ENCODE data around the gene LRRC28.
"Not testable (repeated sequence)": the region's sequence is repeated elsewhere in the genome, so short reads cannot be mapped to it uniquely, and the experiment has no call there.

Gene LRRC28

GRCh38 chr15:99390667-99391066 is 139.4 kb downstream of the LRRC28 start:
- DNase-seq (ENCODE audit: low read depth in 4 of 4, low spot score in 1 of 4) = no peak

- no peak for DNase-seq (ENCODE audit: low read depth in 4 of 4, low spot score in 1 of 4)
Measured at GRCh38 chr15:99393641-99394040, 142.4 kb downstream of the LRRC28 start.

GRCh38 chr15:99396375-99396774 is 145.1 kb downstream of the LRRC28 start:
- DNase-seq (ENCODE audit: low read depth in 4 of 4, low spot score in 1 of 4) = no peak

DNA sequence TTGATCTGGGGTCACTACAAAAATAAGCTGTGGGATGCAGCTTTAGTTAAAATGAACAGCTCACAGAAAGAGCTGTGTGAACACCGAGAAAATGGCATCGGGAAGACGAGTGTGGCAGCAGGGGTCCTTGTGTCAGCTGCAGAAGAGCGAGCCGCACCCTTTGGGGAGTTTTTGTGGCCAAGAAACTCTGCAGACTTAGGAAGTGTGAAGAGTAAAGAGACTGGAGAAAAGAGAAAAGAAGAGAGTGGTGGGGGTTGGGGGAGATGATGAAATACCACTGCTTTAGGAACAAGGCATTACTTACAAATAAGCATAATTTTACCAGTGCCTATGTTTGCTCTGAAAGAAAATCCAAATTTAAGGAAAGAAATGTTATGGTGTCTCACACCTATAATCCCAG is 147.8 kb downstream of the LRRC28 start:
- no peak for DNase-seq (ENCODE audit: low read depth in 4 of 4, low spot score in 1 of 4)

DNA sequence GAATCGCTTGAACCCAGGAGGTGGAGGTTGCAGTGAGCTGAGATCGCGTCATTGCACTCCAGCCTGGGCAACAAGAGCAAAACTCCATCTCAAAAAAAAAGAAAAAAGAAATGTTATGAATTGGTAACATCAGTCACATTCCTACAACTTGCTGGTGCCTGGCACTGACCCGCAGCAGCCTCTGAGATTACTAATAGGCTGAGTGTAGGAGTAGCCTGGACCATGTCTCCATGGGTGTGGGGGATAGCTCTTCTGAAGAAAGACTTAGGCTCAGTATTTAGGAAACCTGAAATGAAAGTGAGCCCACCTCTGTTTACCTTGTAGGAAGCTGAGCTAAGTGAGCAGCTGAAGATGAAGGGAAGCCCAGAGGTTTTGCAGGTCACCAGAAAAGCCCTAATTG is 148.3 kb downstream of the LRRC28 start:
- DNase-seq (ENCODE audit: low read depth in 4 of 4, low spot score in 1 of 4) = no peak

- not testable (repeated sequence) for DNase-seq (ENCODE audit: low read depth in 4 of 4, low spot score in 1 of 4)
Measured at GRCh38 chr15:99401216-99401615, 149.9 kb downstream of the LRRC28 start.

- no peak for DNase-seq (ENCODE audit: low read depth in 4 of 4, low spot score in 1 of 4)
Measured at GRCh38 chr15:99402014-99402729, 150.9 kb downstream of the LRRC28 start.

DNA sequence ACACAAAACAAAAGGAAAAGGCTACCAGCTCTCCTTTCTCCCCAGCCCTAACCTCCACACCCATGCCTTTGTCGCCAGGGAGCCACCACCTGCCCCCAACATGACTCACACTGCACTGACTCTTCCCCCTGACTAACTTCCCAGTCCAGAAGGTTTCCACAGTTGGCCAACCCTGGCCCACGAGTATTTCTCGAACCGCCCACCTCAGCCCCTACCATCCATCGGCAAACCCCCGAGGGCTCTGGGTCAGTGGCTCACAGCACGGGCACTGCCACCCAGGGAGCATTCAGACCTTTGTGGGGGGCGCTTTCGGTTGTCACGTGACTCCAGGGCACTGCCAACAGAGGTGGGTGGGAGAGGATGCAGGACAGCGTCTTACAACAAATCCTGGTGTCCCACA is 152.3 kb downstream of the LRRC28 start:
- no peak for DNase-seq (ENCODE audit: low read depth in 4 of 4, low spot score in 1 of 4)

DNA sequence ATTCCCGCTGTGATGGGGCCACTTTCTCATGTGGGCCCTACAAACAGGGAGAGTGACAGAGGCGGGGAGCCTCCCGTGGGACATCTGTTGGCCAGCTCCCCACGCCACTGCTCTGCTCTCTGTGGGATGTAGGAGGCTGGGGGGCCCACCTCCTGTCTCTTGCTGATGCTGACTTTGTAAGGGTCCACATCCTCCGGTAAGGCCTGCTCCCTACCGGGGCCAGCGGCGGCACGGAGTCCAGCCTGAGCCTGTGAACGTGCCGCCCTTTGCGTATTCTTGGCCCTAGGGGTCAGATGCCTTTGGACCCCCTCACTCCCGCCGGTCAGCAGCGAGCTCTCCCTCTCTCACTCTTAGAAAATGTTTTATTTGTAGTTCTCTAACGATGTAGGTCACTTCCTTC is 153.2 kb downstream of the LRRC28 start:
- no peak for DNase-seq (ENCODE audit: low read depth in 4 of 4, low spot score in 1 of 4)

- DNase-seq (ENCODE audit: low read depth in 4 of 4, low spot score in 1 of 4) = no peak
Measured at GRCh38 chr15:99406120-99406519, 154.8 kb downstream of the LRRC28 start.

- no peak for DNase-seq (ENCODE audit: low read depth in 4 of 4, low spot score in 1 of 4)
Measured at GRCh38 chr15:99406716-99407487, 155.6 kb downstream of the LRRC28 start.

DNA sequence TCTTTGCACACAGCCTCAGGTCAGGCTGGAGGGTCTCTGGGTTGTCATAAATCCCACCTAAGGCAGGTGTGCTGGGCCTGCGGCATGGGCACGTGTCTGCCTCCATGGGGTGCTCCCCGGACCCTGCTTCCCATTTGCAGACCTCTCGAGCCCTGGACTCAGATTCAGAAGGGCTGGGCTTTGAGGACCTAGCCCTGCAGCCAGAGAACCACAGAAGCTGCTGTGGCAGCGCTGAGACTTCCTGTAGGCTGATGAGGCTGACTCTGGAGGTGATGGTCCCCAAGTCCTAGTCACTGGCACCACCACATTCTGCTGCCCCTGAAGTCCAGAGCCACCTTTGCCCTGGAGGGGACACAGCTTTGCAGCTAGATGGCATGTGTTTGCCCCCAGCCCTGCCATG is 156.4 kb downstream of the LRRC28 start:
- DNase-seq (ENCODE audit: low read depth in 4 of 4, low spot score in 1 of 4) = no peak

DNA sequence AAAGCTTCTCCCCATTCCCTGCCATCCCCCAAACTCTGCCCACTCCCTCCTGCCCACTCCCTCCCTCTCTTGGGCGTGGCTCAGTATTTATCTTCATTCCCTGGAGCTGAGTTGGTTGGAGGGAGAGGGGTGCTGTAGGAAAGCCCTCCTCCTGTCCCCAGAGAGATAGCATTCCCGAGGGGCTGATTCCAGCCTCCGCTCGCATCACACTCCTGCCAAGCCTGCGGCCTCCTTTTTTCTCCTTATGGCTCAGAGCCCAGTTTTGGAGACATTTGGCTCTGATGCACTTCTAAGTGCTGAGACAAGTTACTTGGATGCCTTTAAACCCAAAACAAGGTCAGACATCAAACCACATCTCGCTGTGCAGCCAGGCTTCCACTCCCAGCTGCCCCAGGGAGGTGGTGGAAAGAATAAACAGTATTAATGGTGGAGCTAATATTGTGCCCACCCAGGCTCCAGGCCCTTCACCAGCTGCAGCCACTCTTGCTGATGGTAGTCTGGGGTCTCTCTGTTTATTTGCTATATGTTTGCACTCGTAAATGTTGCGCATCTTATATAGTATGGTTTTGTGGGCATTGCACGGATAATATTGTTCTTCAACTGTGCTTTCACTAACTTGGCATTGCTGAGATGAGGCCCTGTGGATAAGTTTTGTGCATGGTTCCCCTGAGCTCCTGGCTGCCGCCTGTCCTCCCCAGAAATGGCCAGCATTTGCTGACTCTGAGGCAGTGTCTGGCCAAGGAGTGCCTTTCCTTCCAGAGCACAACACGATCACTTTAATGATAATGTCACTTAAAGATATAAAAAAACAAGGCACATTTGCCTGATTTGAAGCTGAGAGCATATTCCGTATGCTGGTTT is 157.2 kb downstream of the LRRC28 start:
- DNase-seq (ENCODE audit: low read depth in 4 of 4, low spot score in 1 of 4) = no peak

- DNase-seq (ENCODE audit: low read depth in 4 of 4, low spot score in 1 of 4) = no peak
Measured at GRCh38 chr15:99409097-99409473, 157.8 kb downstream of the LRRC28 start.

DNA sequence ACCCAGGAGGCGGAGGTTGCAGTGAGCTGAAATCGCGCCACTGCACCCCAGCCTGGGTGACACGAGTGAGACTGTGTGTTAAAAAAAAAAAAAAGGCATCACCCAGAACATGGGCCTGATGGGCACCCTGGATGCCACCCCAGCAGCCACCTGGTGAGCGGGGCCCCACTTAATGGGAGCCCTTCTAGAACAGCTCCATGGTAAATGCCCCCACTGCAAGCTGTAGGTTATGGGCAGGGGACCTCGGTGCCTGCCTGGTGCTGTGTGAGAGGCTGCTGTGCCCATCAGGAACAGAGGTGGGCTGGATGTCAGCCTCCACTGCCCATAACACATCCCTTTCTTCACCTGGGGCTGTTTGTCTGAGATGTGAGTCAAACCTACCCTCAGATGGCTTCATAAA is 158.3 kb downstream of the LRRC28 start:
- DNase-seq (ENCODE audit: low read depth in 4 of 4, low spot score in 1 of 4) = no peak

DNA sequence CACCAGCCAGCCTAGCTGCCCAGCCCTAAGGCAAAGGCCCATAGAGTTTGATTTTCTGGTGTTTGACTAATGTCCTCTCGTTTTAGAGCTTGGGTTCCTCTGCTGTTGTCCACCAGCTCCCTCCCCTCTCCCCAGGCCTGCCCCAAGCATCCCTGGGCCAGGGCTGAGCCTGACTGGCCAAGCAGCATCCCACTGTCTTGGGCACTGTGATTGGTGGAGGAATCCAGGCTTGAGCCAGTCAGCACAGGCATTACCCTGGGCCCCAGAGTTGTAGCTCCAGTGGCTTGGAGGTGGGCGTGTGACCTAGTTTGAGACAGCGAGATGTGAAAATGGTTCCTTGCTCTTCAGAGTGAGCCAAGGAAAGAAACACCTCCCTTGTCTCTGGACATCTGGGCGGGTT is 159.2 kb downstream of the LRRC28 start:
- DNase-seq (ENCODE audit: low read depth in 4 of 4, low spot score in 1 of 4) = no peak

GRCh38 chr15:99411234-99411633 is 160.0 kb downstream of the LRRC28 start:
- no peak for DNase-seq (ENCODE audit: low read depth in 4 of 4, low spot score in 1 of 4)

DNA sequence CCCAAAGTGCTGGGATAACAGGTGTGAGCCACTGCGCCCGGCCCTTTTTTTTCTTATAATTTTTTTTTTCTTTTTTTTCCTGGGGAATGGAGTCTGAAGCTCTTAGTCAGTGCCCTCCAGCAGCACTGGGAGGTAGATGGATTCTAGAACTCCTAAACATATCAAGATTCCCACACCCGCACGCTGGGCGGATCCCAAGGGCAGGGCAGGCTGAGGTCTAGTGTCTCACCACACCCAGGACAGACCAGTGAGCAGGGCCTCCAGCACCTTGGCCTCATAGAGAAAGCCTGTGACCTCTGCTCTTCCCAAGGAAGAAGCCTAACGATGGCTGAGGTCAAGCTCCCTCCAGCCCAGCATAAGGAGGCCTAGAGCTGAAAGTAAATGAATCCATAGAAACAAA is 160.8 kb downstream of the LRRC28 start:
- DNase-seq (ENCODE audit: low read depth in 4 of 4, low spot score in 1 of 4) = no peak

DNA sequence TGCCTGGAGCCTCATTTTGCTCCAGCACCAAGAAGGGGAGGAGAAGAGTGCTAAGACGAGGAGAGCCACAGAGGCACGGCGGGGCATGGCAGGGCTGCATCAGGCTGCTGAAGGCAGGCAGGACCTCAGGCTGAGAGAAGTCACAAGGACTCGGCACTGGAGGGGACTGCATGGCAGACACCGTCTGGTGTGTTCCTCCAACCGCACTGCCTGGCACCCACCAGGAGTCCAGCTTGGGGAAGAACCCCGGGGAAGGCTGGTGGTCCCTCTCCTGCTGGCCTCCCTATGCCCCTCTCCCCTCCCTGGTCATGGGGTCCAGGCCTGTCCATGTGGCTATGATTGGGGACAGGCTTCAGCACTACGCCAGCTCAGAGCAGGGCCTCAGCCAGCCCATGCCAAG is 161.3 kb downstream of the LRRC28 start:
- no peak for DNase-seq (ENCODE audit: low read depth in 4 of 4, low spot score in 1 of 4)

GRCh38 chr15:99413955-99414754 is 162.9 kb downstream of the LRRC28 start:
- DNase-seq (ENCODE audit: low read depth in 4 of 4, low spot score in 1 of 4) = no peak

Measured in stimulated activated CD4-positive, alpha-beta T cell treated with anti-CD3 and anti-CD28 coated beads, Interleukin-1b, Interleukin-23, amount 100 ng/mL, for 24 hours (primary cell).